HT1080 (cell line): ENCODE measurements around the gene PSMA7. TPM values are rescaled to one million over a fixed set of nuclear protein-coding genes. Genes with fewer than 3 reads are reported as not detected.
"Not testable (repeated sequence)": the region's sequence is repeated elsewhere in the genome, so short reads cannot be mapped to it uniquely, and the experiment has no call there.

Source experiments
- DNase-seq: peaks from one replicate; pipeline ENCODE4 v3.0.0-alpha.2; 2015; ENCODE audit warnings: low read depth
- total RNA-seq: library from RNA; depleted of rRNA; stranded (reverse); fragments of >200 nt; shearing (Covaris generic); gene quantifications from 2 replicates; pipeline ENCODE4 v1.2.3, GENCODE V29; 2014

PSMA7 gene
- total RNA-seq, 1 experiment from 2014 or later: 550 TPM

- peak; percentile 65 for DNase-seq
Observed at GRCh38 chr20:62120990-62121775, 22.0 kb downstream of the PSMA7 start.

DNA sequence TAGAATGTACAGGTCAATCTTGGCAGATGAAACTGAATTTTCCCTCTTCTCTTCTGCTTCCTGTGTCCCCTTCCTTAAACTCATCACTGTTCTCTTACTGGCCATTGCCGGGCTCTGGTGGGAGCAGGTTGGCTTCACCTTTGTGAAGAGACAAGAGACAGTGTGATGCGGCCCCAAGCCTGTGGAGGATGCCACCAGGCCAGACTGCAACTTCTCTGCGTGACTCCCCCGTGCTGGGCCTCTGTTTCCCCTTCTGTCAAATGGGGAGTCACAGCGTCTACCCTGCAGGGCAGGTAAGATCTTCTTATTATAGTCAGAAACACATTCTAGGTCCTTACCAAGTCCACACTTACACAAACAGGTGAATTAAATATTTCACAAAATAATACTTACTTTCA, 22.8 kb downstream of the PSMA7 start:
- no peak for DNase-seq

- DNase-seq: no peak
Observed at GRCh38 chr20:62119591-62120364, 23.4 kb downstream of the PSMA7 start.

- DNase-seq: no peak
Observed at GRCh38 chr20:62119115-62119514, 24.1 kb downstream of the PSMA7 start.

GRCh38 chr20:62118113-62119043, 24.8 kb downstream of the PSMA7 start:
- DNase-seq: no peak

GRCh38 chr20:62117658-62118057, 25.5 kb downstream of the PSMA7 start:
- DNase-seq: no peak

DNA sequence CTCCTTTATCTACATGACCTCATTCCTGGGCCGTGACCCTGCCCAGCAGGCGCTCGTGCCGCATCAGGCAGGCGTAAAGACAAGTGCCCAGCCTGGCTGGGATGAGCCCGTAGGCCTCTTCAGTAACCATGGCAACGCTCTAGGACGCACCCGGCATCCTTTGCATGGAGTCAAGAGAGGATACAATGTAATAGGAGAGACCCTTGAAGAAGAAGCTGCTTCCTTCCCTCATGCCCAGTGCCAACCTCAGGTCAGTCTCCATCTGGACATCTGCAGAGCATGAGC, 25.9 kb downstream of the PSMA7 start:
- no peak for DNase-seq

DNA sequence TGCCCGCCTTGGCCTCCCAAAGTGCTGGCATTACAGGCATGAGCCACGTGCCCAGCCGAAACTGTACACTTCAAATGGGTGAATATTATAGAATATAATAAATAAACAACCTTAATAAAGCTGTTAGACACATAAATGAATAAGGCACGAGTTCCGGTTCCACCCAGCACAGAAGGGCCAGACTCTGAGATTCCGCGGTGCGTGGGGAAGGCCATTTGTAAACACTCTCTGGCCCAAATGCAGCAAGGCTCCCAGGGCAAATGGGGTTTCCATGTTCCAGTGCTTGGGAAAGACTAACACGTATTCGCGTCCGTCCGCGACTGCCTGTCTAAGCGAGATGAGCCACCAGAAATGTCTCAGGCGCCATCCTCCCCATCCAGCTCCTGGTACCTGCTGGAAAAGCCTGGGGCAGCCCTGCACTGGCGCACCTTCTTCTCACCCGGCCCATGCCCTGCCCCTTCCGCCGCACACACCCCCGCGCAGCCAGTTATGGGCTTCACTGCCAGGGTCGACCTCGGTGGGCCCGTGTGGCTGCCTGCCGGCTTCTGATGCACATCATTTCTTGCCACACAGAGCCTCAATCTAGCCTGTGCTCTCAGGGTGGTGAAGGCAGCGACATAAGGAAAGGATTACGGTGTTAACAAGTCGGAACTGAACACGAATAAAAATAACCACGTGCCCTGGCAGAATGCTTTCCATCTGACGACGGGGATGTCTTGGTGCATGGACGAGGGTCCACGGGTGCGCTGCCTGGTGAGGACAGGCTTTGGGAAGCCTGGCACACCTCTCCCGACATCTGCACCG, 26.4 kb downstream of the PSMA7 start:
- no peak for DNase-seq

DNA sequence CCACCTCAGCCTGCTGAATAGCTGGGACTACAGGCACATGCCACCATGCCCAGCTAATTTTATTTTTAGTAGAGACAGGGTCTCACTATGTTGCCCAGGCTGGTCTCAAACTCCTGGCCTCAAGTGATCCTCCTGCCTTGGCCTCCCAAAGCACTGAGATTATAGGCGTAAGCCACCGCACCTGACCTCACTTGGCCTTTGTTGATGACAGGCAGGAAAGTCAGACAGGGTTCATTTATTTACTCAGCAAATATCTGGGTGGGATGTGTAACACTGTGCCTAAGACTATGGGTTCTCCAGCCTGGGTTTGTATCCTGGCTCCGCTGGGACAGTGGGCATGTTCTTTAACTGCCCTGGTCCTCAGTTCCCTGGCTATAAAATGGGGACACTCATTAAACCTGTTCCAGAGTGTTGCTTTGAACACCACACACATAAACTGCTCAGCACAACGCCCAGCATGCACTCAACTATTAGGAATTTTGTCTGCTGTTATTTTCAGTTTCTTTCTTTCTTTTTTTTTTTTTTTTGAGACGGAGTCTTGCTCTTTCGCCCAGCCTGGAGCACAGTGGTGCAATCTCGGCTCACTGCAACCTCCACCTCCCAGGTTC, 27.3 kb downstream of the PSMA7 start:
- not testable (repeated sequence) for DNase-seq

- DNase-seq: no peak
Observed at GRCh38 chr20:62114894-62115293, 28.3 kb downstream of the PSMA7 start.

DNA sequence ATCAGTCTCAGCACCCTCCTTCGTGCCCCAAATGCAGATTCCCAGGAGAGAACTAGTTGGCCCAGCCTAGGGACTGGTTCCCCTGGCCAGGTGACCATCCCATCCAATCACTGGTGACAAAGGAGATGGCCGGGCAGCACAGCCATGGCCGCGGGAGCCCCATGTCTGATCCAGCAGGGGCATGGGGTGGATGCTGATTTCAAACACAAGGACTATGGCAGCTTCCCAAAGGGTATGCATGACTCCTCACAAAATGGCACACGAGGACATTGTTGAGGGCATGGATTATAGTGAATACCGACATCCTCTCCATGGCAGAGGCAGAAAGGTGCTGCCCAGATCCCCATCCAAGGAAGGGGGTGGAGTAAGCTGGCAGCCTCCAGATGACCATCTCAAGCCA, 30.8 kb downstream of the PSMA7 start:
- DNase-seq: no peak

GRCh38 chr20:62111148-62111547, 32.0 kb downstream of the PSMA7 start:
- no peak for DNase-seq

DNA sequence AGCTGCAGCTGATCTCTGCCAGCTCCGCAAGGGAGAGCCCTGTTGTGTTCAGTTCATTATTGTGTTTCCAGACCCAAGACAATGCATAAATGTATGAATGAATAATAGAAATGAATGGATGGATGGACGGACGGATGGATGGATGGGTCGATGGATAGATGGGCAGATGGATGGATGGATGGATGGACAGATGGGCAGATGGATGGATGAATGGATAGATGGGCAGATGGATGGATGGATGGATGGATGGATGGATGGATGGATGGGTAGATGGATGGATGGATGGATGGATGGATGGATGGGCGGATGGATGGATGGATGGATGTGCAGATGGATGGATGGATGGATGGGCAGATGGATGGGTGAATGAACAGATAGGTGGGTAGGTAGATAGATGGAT, 37.6 kb downstream of the PSMA7 start:
- DNase-seq: no peak

- DNase-seq: no peak
Observed at GRCh38 chr20:62104791-62105345, 38.3 kb downstream of the PSMA7 start.

- no peak for DNase-seq
Observed at GRCh38 chr20:62104234-62104789, 38.9 kb downstream of the PSMA7 start.

- no peak for DNase-seq
Observed at GRCh38 chr20:62103508-62104233, 39.5 kb downstream of the PSMA7 start.

GRCh38 chr20:62101078-62101477, 42.1 kb downstream of the PSMA7 start:
- no peak for DNase-seq

DNA sequence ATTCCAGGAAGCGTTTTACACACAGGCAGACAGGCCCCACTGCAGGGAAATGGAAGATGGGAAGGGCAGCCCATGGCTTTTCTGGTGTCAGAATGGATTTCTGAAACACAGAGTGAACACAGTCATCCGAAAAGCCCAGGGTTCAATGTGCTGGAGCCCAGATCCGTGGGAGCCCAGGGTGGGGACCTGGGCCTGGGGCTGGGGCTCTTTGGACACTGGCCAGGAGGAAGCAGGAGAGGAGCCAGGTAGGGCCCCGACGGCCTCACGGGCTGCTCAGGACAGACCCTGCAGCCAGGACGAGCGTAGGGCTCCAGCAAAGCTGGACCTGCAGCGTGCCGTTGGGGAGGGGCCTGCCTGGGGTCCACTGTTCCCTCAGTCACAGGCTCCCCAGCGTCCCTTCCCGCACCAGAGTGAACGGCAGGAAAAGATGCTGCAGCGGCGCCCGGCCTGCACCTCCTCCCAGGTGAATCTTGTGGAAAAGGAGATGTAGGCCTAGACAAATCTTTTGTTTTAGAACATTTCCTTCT, 45.2 kb downstream of the PSMA7 start:
- DNase-seq: no peak
